ENCODE measurements around the gene KCNT2.

KCNT2 gene

DNA sequence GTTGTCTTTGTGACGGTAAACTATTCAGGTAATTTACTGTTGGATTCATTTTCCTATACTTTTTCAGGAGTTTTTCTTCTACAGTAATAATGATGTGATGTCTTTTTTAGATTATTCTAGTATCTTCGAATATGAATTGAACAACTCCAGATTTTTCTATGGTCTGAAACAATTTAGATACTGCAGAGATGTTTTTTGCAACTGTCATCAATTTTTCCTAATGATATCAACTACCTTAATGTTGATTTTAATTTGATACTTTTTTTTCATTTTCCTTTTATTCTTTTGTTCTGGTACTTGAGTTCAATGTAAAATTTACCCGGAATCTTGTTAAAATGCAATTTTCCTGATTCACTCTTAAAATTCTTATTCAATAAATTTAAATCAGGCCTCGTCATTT lies 110.4 kb downstream of the KCNT2 start:
- TF ChIP-seq, protein P1, sequence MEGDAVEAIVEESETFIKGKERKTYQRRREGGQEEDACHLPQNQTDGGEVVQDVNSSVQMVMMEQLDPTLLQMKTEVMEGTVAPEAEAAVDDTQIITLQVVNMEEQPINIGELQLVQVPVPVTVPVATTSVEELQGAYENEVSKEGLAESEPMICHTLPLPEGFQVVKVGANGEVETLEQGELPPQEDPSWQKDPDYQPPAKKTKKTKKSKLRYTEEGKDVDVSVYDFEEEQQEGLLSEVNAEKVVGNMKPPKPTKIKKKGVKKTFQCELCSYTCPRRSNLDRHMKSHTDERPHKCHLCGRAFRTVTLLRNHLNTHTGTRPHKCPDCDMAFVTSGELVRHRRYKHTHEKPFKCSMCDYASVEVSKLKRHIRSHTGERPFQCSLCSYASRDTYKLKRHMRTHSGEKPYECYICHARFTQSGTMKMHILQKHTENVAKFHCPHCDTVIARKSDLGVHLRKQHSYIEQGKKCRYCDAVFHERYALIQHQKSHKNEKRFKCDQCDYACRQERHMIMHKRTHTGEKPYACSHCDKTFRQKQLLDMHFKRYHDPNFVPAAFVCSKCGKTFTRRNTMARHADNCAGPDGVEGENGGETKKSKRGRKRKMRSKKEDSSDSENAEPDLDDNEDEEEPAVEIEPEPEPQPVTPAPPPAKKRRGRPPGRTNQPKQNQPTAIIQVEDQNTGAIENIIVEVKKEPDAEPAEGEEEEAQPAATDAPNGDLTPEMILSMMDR (IDR thresholded peaks at IDR 0.05) = no peak
- Histone ChIP-seq H3K4me2 (ENCODE audit: low read length) (no peak overlapping the region), H3K79me2 (no peaks in the 10 kb centered on the region), H3K36me3 (ENCODE audit: control insufficient read depth, insufficient read depth, low read length) (no peaks in the 10 kb centered on the region), H3K4me1 (no peaks in the 10 kb centered on the region), H3K27me3 (ENCODE audit: control insufficient read depth, insufficient read depth, low read length) (no peaks in the 10 kb centered on the region), H3K27ac (no peak overlapping the region), H3K9me3 (ENCODE audit: control insufficient read depth, low read length) (no peaks in the 10 kb centered on the region), H3K4me3 (ENCODE audit: low read depth, low read length) (no peak overlapping the region), H3K9ac (no peak overlapping the region), H2AFZ (no peak overlapping the region)

DNA sequence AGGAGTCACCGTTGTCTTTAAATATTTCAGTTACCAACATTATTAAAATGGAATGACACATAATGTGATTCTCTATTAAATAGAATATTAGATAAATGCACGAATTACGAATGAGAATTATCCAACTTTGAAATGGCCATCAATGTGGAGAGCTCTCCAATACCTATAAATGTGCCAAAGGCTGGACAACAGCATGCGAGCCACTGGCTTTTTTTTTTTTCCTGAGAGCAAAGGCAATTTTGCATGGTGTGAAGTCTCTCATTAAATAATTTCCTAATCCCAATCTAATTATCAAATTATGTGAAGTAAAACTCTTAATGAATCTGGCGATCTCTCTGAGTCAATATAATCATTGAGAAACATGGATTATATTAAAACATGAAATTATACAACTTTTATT lies 113.5 kb downstream of the KCNT2 start:
- no peak overlapping the region for H3K4me2 ChIP-seq (ENCODE audit: low read length)
- H3K36me3 ChIP-seq (ENCODE audit: control insufficient read depth, insufficient read depth, low read length) = no peaks in the 10 kb centered on the region
- no peaks in the 10 kb centered on the region for H3K4me1 ChIP-seq
- no peak overlapping the region for H2AFZ ChIP-seq
- no peaks in the 10 kb centered on the region for H3K79me2 ChIP-seq
- H3K27ac ChIP-seq = no peak overlapping the region
- no peaks in the 10 kb centered on the region for H3K9me3 ChIP-seq (ENCODE audit: control insufficient read depth, low read length)
- no peak overlapping the region for H3K4me3 ChIP-seq (ENCODE audit: low read depth, low read length)
- H3K9ac ChIP-seq = no peak overlapping the region
- H3K27me3 ChIP-seq (ENCODE audit: control insufficient read depth, insufficient read depth, low read length) = no peaks in the 10 kb centered on the region
- TF ChIP-seq, protein P1 (IDR thresholded peaks at IDR 0.05) = no peak

DNA sequence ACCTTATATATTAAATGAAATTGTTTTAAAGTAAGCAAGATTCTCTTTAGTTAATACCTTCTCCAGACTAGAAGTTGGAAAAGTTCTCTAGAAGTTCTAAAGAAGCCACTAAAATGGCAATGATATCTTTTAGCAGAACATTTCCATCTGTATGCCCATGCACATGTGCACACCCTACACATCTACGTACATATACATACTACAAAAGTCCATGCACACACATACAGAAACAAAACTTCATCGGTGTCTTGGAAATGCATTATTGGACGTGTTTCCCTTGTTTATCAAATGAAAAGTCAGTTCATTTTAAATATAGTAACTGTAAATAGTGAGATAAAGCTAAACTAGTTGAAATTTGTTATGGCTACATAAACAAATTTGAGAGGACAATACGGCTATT lies 114.4 kb downstream of the KCNT2 start:
- Histone ChIP-seq H3K36me3 (ENCODE audit: control insufficient read depth, insufficient read depth, low read length) (no peaks in the 10 kb centered on the region), H3K27ac (no peak overlapping the region), H3K4me2 (ENCODE audit: low read length) (no peak overlapping the region), H3K4me3 (ENCODE audit: low read depth, low read length) (no peak overlapping the region), H2AFZ (no peak overlapping the region), H3K79me2 (no peaks in the 10 kb centered on the region), H3K9me3 (ENCODE audit: control insufficient read depth, low read length) (no peaks in the 10 kb centered on the region), H3K9ac (no peak overlapping the region), H3K4me1 (no peaks in the 10 kb centered on the region), H3K27me3 (ENCODE audit: control insufficient read depth, insufficient read depth, low read length) (no peaks in the 10 kb centered on the region)
- TF ChIP-seq, protein P1 (IDR thresholded peaks at IDR 0.05) = no peak

DNA sequence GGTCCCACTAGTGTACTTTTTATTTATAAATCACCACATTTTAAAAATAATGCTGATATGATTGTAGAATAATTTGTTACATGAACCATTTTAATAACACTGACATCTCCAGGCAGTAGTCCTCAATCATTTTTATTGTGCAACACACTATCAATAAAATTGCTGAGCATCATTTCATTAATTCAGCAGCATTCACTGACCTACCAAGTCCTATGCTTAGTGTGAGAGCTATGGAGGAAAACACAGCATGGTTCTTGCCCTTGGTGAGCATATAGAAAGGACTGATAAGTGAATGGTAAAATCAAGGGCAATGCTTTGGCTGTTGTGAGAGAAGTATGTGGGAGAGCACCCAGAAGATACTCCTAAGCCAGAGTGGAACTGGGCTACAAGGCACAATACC lies 119.7 kb downstream of the KCNT2 start:
- Histone ChIP-seq H3K27ac (no peak overlapping the region), H3K4me1 (no peaks in the 10 kb centered on the region), H2AFZ (no peak overlapping the region), H3K9ac (no peak overlapping the region), H3K79me2 (no peaks in the 10 kb centered on the region), H3K36me3 (ENCODE audit: control insufficient read depth, insufficient read depth, low read length) (no peaks in the 10 kb centered on the region), H3K4me3 (ENCODE audit: low read depth, low read length) (no peak overlapping the region), H3K27me3 (ENCODE audit: control insufficient read depth, insufficient read depth, low read length) (no peaks in the 10 kb centered on the region), H3K9me3 (ENCODE audit: control insufficient read depth, low read length) (no peaks in the 10 kb centered on the region), H3K4me2 (ENCODE audit: low read length) (no peak overlapping the region)
- TF ChIP-seq, protein P1 (IDR thresholded peaks at IDR 0.05) = no peak

DNA sequence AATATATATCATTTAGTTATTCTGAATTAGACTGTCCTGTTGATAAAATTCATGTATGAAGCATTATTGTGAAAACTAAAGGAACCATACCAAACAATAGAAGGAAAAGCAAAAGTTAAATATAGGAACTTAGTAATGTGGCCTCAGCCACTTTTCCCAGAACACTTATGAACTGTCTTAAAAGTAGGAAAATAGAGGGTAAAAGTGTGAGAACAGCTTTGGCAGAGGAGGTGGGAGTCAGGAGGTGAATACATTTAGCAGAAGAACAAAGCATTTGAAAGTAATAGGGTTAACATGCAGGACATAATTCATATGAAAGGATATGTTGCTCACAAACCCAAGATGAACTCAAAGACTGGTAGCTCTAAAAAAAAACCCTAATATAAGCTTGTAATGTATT lies 121.9 kb downstream of the KCNT2 start:
- Histone ChIP-seq H3K9ac (no peak overlapping the region), H2AFZ (no peak overlapping the region), H3K4me3 (ENCODE audit: low read depth, low read length) (no peak overlapping the region), H3K4me2 (ENCODE audit: low read length) (no peak overlapping the region), H3K9me3 (ENCODE audit: control insufficient read depth, low read length) (no peaks in the 10 kb centered on the region), H3K27ac (no peak overlapping the region), H3K27me3 (ENCODE audit: control insufficient read depth, insufficient read depth, low read length) (no peaks in the 10 kb centered on the region), H3K4me1 (no peaks in the 10 kb centered on the region), H3K79me2 (no peaks in the 10 kb centered on the region), H3K36me3 (ENCODE audit: control insufficient read depth, insufficient read depth, low read length) (no peaks in the 10 kb centered on the region)
- TF ChIP-seq, protein P1 (IDR thresholded peaks at IDR 0.05) = no peak

Data from parathyroid adenoma (tissue), 2 donors.